Neural cell (in vitro differentiated cells): ENCODE measurements around the gene TTC39A. TPM values are rescaled to one million over a fixed set of nuclear protein-coding genes. Genes with fewer than 3 reads are reported as not detected.
A peak's percentile ranks its signal among the peaks of the same experiment; 100 is the strongest.

ENCODE experiments used
- H2AFZ ChIP-seq: fragments of 200-600, 300-800 bp; sonication (generic), shearing (Covaris generic); 2 replicates; pipeline ENCODE4 v1.6.0; 2014; ENCODE audit warnings: low read depth, mild to moderate bottlenecking, antibody characterized with exemption, low read length, moderate library complexity
- H3F3A ChIP-seq: fragments of 200-600 bp; shearing (Covaris generic); 2 replicates; pipeline ENCODE4 v1.6.1; 2016; ENCODE audit warnings: mild to moderate bottlenecking, moderate library complexity, mixed read lengths, antibody characterized with exemption, low read length; ENCODE audit not compliant: insufficient read depth, poor library complexity, severe bottlenecking
- H3K27ac ChIP-seq: fragments of 200-600, 300-800 bp; sonication (generic), shearing (Covaris generic); 2 replicates; pipeline ENCODE4 v1.5.1; 2014; ENCODE audit warnings: mild to moderate bottlenecking, low read length, moderate library complexity
- H3K27me3 ChIP-seq: fragments of 300-800, 200-600 bp; sonication (generic), shearing (Covaris generic); 2 replicates; pipeline ENCODE4 v1.6.0; 2014; ENCODE audit warnings: mild to moderate bottlenecking, low read depth, low read length, moderate library complexity; ENCODE audit not compliant: insufficient read depth
- H3K36me3 ChIP-seq: fragments of 300-800, 200-600 bp; sonication (generic), shearing (Covaris generic); 2 replicates; pipeline ENCODE4 v1.5.1; 2014; ENCODE audit warnings: mild to moderate bottlenecking, antibody characterized with exemption, low read length, moderate library complexity; ENCODE audit not compliant: insufficient read depth
- H3K4me2 ChIP-seq: fragments of 300-800, 200-600 bp; sonication (generic), shearing (Covaris generic); 2 replicates; pipeline ENCODE4 v1.6.0; 2014; ENCODE audit warnings: mild to moderate bottlenecking, low read length
- H3K4me3 ChIP-seq: fragments of 300-800, 200-600 bp; sonication (generic), shearing (Covaris generic); 2 replicates; pipeline ENCODE4 v1.5.1; 2014; ENCODE audit warnings: mild to moderate bottlenecking, low read length, moderate library complexity
- H3K79me2 ChIP-seq: fragments of 200-600 bp; shearing (Covaris generic); replicated peaks from 2 replicates; pipeline ENCODE4 v1.6.0; 2014; ENCODE audit warnings: mild to moderate bottlenecking, low read length, moderate library complexity; ENCODE audit not compliant: insufficient read depth
- H3K9ac ChIP-seq: fragments of 300-800, 200-600 bp; sonication (generic), shearing (Covaris generic); 2 replicates; pipeline ENCODE4 v1.6.1; 2016; ENCODE audit warnings: mild to moderate bottlenecking, low read length, mixed read lengths
- H3K9me2 ChIP-seq: fragments of 200-600 bp; shearing (Covaris generic); 2 replicates; pipeline ENCODE4 v1.6.1; 2016; ENCODE audit warnings: mild to moderate bottlenecking, low read length, mixed read lengths; ENCODE audit not compliant: insufficient read depth
- H3K9me3 ChIP-seq: fragments of 200-600, 300-800 bp; sonication (generic), shearing (Covaris generic); 2 replicates; pipeline ENCODE4 v1.6.1; 2016; ENCODE audit warnings: mild to moderate bottlenecking, mixed run types, low read length, moderate library complexity, mixed read lengths
- H4K20me1 ChIP-seq: fragments of 200-600 bp; shearing (Covaris generic); 2 replicates; pipeline ENCODE4 v1.6.1; 2016; ENCODE audit warnings: mild to moderate bottlenecking, mixed run types; ENCODE audit not compliant: insufficient read depth
- CTCF ChIP-seq: fragments of 450-650 bp; IDR thresholded peaks from 2 replicates; pipeline ENCODE4 v1.5.1; 2014; ENCODE audit warnings: antibody characterized with exemption, mild to moderate bottlenecking, moderate library complexity; ENCODE audit not compliant: poor library complexity, severe bottlenecking
- EP300 ChIP-seq: fragments of 450-650 bp; conservative IDR thresholded peaks from 2 replicates; pipeline ENCODE4 v1.6.1; 2014; ENCODE audit warnings: antibody characterized with exemption, mild to moderate bottlenecking, moderate library complexity; ENCODE audit not compliant: poor library complexity, severe bottlenecking
- EZH2 ChIP-seq: fragments of 200-600, 300-800 bp; shearing (Covaris generic), sonication (generic); IDR thresholded peaks from 2 replicates; pipeline ENCODE4 v1.6.1; 2014; ENCODE audit warnings: antibody characterized with exemption, low read length, borderline replicate concordance, mild to moderate bottlenecking; ENCODE audit not compliant: insufficient read depth, poor library complexity, severe bottlenecking
- MXI1 ChIP-seq: fragments of 450-650 bp; conservative IDR thresholded peaks from 2 replicates; pipeline ENCODE4 v1.6.1; 2014; ENCODE audit warnings: antibody characterized with exemption, mild to moderate bottlenecking; ENCODE audit not compliant: poor library complexity, severe bottlenecking
- POLR2AphosphoS5 ChIP-seq: IDR thresholded peaks from 2 replicates; pipeline ENCODE4 v1.6.1; 2012
- RAD21 ChIP-seq: fragments of 450-650 bp; conservative IDR thresholded peaks from 2 replicates; pipeline ENCODE4 v1.6.1; 2014; ENCODE audit warnings: antibody characterized with exemption, mild to moderate bottlenecking, moderate library complexity
- REST ChIP-seq: IDR thresholded peaks from 2 replicates; pipeline ENCODE4 v1.6.1; 2012; ENCODE audit warnings: borderline replicate concordance
- SMC3 ChIP-seq: fragments of 450-650 bp; conservative IDR thresholded peaks from 2 replicates; pipeline ENCODE4 v1.6.1; 2014; ENCODE audit warnings: antibody characterized with exemption, mild to moderate bottlenecking, moderate library complexity; ENCODE audit not compliant: poor library complexity
- TAF1 ChIP-seq: IDR thresholded peaks from 2 replicates; pipeline ENCODE4 v1.6.1; 2012; ENCODE audit warnings: low read depth
- polyA plus RNA-seq: library from polyadenylated mRNA; depleted of rRNA; stranded (reverse); fragments of >200 nt; gene quantifications from 2 replicates; pipeline ENCODE4 v1.2.3, GENCODE V29; 2014

The TTC39A gene
- polyA plus RNA-seq, 1 donor from 2014 or later: 1.1 TPM

- TF ChIP-seq MXI1: no peak
- no peak for TF ChIP-seq CTCF
- TF ChIP-seq RAD21: no peak
- no peak for TF ChIP-seq EP300
- no peak for TF ChIP-seq SMC3
- TF ChIP-seq TAF1: no peak
- no peak for TF ChIP-seq EZH2
These were observed 5.6 kb upstream of the TTC39A start for GRCh38 chr1:51336004-51336403.

GRCh38 chr1:51331206-51332100 lies 1.1 kb upstream of the TTC39A start:
- no peaks in the 10 kb centered on the region for H3K9me3 ChIP-seq
- H3K79me2 ChIP-seq: no peaks in the 10 kb centered on the region
- H3K9me2 ChIP-seq: no peaks in the 10 kb centered on the region
- no peaks in the 10 kb centered on the region for H4K20me1 ChIP-seq
- H2AFZ ChIP-seq: no peak overlapping the region
- H3K4me3 ChIP-seq: peak overlapping the region; percentile 59
- no peak overlapping the region for H3K4me2 ChIP-seq
- peaks cover 25% of the 10 kb centered on the region for H3K27me3 ChIP-seq
- no peaks in the 10 kb centered on the region for H3K36me3 ChIP-seq
- H3F3A ChIP-seq: no peaks in the 10 kb centered on the region
- H3K9ac ChIP-seq: no peak overlapping the region
- H3K27ac ChIP-seq: no peak overlapping the region
- TF ChIP-seq POLR2AphosphoS5 (no peak), MXI1 (no peak), EP300 (no peak), EZH2 (no peak), TAF1 (no peak), REST (no peak), SMC3 (no peak), CTCF (no peak), RAD21 (no peak)

More at GRCh38 chr1:51336004-51336403, 5.6 kb upstream of the TTC39A start:
- H3K9ac ChIP-seq: no peak overlapping the region
- no peaks in the 10 kb centered on the region for H3F3A ChIP-seq
- no peaks in the 10 kb centered on the region for H3K36me3 ChIP-seq
- no peak overlapping the region for H3K4me2 ChIP-seq
- peaks cover 9% of the 10 kb centered on the region for H3K27me3 ChIP-seq
- no peaks in the 10 kb centered on the region for H3K9me2 ChIP-seq
- H4K20me1 ChIP-seq: no peaks in the 10 kb centered on the region
- no peaks in the 10 kb centered on the region for H3K9me3 ChIP-seq
- H3K79me2 ChIP-seq: no peaks in the 10 kb centered on the region
- no peak overlapping the region for H3K4me3 ChIP-seq
- H2AFZ ChIP-seq: no peak overlapping the region
- no peak overlapping the region for H3K27ac ChIP-seq
